Measurements from ENCODE around the gene PCDHGB7.

GRCh38 chr5:141388661-141389060, 28.8 kb upstream of the PCDHGB7 start:
- TF ChIP-seq, protein P1, sequence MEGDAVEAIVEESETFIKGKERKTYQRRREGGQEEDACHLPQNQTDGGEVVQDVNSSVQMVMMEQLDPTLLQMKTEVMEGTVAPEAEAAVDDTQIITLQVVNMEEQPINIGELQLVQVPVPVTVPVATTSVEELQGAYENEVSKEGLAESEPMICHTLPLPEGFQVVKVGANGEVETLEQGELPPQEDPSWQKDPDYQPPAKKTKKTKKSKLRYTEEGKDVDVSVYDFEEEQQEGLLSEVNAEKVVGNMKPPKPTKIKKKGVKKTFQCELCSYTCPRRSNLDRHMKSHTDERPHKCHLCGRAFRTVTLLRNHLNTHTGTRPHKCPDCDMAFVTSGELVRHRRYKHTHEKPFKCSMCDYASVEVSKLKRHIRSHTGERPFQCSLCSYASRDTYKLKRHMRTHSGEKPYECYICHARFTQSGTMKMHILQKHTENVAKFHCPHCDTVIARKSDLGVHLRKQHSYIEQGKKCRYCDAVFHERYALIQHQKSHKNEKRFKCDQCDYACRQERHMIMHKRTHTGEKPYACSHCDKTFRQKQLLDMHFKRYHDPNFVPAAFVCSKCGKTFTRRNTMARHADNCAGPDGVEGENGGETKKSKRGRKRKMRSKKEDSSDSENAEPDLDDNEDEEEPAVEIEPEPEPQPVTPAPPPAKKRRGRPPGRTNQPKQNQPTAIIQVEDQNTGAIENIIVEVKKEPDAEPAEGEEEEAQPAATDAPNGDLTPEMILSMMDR (IDR thresholded peaks at IDR 0.05), result no peak
- TF ChIP-seq POLR2A (IDR thresholded peaks at IDR 0.05), result no peak

Data from uterus (tissue), 2 donors.